Head of caudate nucleus (tissue), 42 donors: ENCODE measurements around the gene HMGCS2.

Experiments used
- DNase-seq, 42 donors: peaks; one replicate each; pipeline versions ENCODE4 v3.0.0 to v3.0.0-alpha.2; 2020 to 2021; ENCODE audit warnings: mixed read lengths in 7 of 42
- intact Hi-C: fragments of 100-400 bp; cut with DNase I; formaldehyde crosslinking; loops from one replicate; pipeline ENCODE4 v1.15.0; 2022

Gene HMGCS2

DNA sequence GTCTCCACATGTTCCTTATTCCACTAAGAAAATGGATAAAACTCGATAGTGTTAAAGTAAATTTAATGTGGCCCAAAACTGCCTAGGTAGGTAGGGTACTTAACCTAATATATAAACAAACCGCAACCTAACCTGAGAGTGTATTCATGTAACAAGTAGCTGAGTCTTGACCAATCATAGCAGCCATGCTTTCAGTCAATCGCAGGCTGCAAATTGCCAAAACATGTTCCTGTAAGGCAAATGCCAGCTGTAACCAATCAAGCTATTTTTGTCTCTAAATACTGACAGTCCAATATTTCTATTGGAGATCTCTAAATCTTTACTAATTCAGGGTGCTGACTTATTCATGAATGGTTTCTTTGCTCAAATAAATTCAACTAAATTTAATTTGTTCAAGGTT is 3.1 kb upstream of the HMGCS2 start:
- intact Hi-C loops = no loop called here
- peak in 1 of 42 donors; percentile 13 for DNase-seq

DNA sequence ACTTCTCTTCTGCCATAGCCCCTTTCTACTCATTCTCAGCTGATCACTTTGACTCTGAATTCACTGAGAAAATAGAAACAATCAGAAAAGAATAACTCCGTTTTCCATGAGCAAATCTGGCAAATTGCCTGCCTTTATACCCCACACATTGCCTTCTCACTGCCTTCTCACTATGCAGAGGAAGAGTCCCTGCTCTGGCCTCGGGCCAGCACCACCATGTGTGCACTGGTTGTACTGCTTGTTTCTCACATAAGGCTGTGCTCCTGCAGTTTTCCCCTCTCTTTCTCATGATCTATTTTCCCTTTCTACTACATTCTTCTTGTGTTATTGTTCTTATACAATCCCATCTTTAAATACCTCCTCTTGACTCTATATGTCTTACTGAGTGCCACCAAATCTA is 2.3 kb upstream of the HMGCS2 start:
- no peak for DNase-seq
- intact Hi-C loops = no loop called here

DNA sequence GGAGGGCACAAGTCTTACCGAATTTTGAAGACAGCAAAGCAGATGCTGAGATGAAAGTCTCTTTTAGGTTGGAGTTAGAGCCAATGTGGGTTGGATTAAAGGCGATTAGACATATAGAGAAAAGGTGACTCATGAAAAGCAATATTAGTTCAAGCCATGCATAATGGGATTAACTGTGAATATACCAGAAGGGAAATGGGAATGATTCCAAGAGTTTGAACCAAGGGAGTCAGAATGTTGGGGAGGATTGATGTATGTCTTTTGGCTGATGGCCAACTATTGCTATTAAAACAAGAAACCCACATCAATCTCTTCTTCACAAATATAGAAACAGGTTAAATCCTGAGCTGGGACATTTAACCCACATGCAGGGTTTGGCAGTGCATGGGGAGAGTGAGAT is 1.2 kb downstream of the HMGCS2 start:
- intact Hi-C loops = no loop called here
- no peak for DNase-seq

DNA sequence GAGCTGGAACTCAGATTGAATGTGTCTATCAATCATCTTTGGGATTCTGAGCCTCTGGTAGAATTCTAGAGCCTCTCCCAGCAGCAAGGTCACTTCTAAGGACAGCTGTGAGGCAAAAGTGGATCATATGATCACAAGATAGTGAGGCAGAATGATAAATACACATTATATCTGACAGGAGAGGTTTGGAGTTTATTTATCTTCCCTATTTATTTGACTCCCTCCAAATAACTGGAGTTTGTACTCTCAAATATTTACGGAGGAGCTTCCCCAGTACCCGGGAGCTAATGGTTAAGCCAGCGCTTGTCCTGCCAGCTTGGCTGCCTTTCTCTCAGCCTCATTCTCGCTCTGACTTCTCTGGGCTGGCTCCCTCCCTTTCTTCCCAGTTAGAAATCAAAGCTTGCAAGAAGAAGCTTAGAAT is 2.3 kb downstream of the HMGCS2 start:
- intact Hi-C loops = no loop called here
- DNase-seq = peak in 21 of 42 donors; percentile 7 to 65 (median 35)

DNA sequence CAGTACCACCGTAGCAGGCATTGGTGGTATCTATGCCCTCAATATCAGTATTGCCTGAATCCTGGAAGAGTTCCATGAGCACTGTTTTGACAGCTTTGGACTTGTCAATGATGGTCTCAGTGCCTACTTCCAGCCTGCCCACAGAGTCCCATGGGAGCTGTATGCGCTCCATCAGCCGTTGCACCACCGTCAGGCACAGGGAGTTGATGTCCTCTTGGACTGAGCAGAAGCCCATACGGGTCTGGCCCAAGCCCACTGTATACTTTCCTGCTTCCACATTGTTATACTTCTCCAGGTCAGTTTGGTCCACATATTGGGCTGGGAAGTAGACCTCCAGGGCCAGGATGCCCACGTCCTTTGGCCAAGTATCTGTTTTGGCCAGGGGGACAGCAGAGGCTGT is 4.5 kb downstream of the HMGCS2 start:
- intact Hi-C loops = no loop called here

DNA sequence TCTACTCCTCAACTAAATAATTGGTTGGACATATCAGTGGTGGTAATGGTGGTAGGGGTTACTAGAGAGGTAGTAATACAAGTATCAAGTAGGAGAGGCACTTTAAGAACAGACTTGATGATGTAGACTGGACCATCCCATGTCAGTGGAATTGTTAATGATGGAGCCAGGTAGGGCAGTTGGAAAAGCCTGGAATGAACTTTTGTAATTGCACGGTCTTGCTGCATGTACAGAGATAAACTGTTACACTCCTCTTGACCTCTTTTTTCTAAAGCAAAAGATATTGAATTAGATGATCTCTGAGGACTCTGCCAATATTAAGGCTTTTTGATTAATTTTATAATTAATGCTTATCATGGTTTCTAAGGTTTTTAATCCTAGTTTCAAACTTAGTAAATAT is 5.8 kb downstream of the HMGCS2 start:
- no peak for DNase-seq
- intact Hi-C loops = no loop called here

More for the DNA sequence above, 4.5 kb downstream of the HMGCS2 start:
- peak in 1 of 42 donors; percentile 12 for DNase-seq

DNA sequence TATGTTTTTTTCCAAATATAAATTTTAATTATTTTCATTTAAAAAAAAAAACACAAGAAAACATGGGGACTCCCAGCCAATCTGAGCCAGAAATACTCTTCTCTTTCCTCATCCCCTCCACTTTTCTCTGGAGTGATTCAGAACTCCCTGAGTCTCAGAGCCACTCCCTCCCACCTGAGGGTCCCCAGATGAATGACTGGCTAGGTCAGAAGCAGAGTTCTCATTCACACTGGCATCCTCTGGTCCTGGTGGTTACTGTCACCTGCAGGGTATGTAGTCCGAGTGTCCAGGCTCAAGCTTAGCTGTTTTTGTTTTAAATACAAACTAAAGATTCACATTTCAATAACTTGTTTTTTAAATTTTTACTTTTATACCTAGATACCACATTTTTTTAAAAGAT is 6.3 kb downstream of the HMGCS2 start:
- intact Hi-C loops = no loop called here
- no peak for DNase-seq

DNA sequence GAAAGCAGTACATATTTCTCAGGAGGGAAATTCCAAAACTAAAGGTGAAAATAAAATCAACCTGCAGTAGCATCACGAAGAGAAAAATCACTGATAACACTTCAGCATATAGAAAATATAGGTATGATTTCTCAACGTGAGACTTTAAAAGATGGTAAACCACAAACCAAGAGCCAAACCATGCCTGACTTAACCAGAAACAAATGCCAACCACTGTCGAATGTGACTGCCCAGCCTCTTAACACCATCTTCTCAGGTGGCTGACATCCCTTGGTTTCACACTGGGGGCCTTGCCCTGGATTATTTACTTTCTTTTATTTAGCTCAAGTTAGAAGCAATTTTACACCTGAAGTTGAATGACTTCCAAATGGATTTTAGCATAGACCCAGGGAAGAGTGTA is 10.1 kb downstream of the HMGCS2 start:
- intact Hi-C loops = no loop called here
- no peak for DNase-seq

DNA sequence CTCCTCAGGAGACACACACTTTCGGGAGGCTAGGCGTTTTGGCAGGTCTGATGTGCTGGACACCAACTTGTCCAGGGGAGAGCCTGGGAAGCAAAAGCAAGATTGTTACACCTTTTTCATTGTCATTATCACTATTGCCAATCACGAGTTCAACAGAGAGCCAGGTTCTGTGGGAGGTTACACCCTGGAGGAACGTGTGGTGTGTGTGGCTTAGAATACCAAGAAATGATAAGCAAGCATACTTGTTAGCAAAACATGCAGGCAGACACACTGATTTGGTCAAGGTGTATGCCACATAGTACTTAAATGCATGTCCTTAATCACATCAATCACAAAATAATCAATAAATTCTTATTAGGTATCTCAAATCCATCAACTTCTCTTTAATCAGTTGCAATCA is 16.1 kb downstream of the HMGCS2 start:
- no peak for DNase-seq

DNA sequence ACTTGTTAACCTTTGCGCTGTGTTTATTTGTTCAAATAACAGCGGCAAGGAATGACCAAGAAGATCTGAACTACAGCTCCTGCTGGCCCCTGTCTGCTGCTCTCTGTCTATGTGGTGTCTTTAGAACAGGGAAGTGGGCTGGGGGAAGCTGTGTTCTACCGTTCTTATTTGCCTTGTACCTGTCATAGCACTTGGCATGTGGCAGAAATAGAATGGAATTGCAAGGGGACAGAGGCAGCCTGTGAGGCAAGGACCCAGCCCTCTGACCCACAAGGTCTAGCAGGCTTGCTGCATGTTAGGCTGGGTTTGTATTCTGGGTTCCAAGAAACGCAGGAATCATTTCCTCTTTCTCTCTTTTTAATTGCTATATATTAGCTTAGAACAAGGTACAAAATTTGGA is 20.7 kb downstream of the HMGCS2 start:
- DNase-seq = no peak
- intact Hi-C loops = no loop called here

More for the DNA sequence above, 16.1 kb downstream of the HMGCS2 start:
- intact Hi-C loops = no loop called here

DNA sequence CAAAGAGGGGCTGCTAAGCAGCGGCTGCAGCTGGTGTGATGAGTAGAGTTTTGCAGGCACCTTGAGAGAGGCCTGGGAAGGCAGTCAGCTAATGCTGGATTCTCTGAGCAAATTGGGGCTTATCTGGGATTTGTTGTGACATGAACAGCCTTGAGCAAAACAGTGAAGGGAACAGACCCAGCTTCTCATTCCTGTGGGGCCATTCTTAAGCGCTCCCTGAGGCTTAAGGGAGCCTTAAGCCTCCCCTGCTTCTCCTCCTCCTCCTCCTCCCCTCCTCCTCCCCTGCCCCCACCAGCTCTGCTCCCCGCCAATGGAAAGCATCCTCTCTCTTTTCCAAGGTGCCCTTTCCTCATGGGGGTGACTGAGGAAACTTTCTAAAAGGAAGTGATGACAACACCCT is 21.3 kb downstream of the HMGCS2 start:
- intact Hi-C loops = no loop called here
- DNase-seq = no peak

DNA sequence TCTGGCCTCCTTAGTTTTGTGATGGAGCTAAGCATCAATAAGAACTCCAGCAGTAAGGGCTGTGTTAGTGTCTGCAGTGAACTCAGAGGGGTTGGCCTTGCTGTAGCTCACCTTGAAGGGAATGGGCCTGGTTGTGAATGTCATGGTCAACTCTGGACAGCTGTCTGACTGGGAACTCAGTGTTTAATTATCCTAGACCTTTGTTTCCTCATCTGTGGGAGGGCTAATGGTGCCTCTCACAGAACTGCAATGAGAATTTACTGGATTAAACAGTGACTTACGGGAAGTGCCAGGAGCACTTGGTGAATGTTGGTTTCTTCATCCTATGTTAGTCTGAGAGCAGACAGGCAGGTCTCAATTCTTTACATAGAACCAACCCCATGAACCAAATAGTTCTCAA is 23.7 kb downstream of the HMGCS2 start:
- intact Hi-C loops = no loop called here
- no peak for DNase-seq

DNA sequence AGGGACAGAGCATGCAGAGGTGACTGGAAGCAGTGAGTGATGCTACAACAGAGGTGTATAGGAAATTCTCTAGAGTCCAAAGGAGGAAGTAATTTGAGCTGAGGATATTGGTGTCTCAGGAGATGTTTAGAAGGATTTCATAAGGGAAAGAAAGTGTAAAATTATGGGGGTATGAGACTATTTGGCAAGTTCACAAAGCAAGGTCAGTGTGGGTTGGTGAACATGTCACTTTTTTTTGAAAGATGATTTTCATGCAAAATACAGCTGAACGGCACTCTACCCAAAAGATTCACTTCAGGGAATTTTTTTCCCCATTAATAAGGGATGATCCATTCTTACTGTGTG is 24.1 kb downstream of the HMGCS2 start:
- intact Hi-C loops = no loop called here
- DNase-seq = no peak

DNA sequence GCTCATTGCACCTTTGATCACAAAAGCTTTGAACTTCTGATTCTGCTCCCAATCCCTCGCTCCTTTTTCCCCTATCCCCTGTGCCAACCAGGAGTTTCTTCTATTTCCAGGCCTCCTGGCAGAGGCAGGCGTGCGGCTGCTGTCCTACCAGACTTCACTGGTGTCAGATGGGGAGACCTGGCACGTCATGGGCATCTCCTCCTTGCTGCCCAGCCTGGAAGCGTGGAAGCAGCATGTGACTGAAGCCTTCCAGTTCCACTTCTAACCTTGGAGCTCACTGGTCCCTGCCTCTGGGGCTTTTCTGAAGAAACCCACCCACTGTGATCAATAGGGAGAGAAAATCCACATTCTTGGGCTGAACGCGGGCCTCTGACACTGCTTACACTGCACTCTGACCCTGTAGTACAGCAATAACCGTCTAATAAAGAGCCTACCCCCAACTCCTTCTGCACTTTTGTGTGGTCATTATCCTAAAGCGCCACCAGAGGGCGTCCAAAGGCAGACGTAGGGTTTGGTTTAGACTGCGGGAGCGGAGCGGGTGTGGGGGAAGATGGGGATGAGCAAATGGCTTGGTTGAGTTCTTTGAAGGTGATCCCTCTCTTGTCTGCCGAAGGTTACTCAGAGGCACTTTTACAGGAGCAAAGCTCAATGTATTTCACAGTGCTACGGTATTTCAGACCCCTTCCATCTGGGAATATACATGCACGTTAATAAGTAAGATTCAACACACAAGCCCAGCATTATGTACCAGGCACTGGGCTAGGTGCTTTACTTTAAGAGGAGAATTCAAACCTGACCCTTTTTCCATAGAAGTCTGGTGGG is 24.7 kb downstream of the HMGCS2 start:
- intact Hi-C loops = no loop called here
- DNase-seq = peak; percentile 53 to 92 (median 77)

DNA sequence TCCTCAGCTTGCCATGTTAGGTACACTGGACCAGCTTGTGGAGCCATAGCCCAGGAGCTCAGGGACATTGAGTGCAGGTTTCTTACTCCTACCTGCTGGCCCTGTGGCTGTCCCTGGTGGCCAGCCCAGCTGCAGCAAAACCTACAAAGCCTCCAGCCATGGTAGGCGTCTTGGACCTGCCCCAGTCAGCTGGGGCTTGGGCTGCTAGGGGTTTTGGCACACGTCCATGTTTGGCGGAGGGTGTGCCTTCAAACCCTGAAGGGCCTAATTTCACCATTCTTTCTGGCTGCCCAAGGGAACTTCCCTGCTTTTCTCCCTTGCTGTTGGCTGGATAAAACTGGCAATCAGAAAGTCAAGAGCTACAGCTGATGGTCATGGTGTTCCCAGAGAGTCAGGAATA is 25.4 kb downstream of the HMGCS2 start:
- intact Hi-C loops = no loop called here
- DNase-seq = peak in 2 of 42 donors; percentile 44 to 49

DNA sequence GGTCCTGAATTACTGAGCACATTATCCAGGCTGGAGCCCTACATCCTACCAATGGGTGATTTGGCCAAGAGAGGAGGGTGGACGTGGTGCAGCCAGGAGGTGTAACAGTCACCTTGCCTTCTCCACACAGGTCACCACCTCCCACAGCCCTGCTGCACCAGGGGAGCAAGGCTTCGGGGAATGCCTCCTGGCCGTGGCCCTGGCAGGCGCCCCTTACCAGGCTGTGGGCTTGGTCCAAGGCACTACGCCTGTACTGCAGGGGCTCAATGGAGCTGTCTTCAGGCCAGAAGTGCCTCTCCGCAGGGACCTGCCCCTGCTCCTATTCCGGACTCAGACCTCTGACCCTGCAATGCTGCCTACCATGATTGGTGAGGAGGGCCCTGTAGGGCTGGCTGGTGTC is 26.0 kb downstream of the HMGCS2 start:
- intact Hi-C loops = no loop called here
- no peak for DNase-seq

DNA sequence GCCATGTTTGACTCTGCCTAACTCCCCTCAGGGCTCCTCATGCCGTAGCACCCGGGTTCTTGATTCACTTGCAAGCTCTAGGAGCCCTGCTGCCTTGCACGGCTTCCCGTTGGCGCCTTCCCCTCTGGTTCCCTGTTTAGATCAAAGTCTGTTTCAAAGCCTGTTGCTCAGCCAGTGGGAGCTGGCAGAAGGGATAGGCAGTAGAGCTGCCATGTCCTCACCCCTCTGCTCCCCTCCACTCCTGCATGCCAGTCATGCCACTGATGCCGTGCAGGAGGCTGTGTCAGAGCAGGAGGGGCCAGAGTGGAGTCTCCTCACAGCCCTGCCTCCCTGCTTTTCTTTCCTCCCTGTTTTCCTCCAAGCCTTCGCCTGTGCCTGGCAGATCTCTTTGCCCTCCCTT is 26.5 kb downstream of the HMGCS2 start:
- peak in 17 of 42 donors; percentile 11 to 68 (median 39) for DNase-seq
- intact Hi-C loops = no loop called here

DNA sequence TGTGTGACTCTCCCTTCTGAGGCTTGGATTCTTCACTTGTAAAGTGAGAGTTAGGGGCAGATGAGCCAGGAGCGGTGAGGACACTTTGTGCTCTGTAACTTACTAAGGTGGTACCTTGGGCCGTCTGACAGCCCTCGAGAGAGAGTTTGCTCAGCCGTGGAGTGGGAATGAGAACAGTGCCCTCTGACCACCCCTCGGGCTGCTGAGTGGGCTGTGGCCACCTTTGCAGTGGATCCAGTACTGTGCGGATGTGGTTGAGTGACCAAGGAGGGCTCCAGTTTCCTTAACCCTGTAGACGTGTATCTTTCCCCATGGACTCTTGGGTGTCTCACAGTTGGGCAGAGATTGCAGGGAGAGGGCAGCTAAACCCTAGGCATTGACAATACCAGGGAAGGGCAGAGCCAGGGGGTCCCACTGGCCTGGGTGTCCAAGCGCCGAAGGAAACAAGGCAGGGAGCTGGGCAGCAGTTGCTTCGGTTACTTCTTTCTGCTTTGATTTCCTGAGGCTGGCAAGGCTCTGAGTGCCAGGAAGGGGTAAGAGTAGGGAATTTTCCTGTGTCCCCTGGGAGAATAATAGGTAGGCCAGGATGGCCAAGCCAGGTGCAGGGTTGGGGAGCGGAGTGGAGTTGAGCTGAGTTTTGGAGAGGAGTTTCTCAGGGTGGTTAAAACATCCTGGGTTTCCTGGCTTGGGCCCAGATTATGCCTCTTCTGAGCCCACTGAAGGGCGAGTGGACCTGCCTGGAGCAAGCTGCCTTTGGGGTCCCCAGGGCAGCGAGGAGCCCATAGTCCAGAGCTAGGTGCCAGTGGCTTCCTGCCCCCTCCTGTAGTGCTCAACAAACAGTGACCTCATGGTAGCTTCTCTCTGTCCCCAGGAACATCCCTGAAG is 27.6 kb downstream of the HMGCS2 start:
- intact Hi-C loops = no loop called here
- no peak for DNase-seq

DNA sequence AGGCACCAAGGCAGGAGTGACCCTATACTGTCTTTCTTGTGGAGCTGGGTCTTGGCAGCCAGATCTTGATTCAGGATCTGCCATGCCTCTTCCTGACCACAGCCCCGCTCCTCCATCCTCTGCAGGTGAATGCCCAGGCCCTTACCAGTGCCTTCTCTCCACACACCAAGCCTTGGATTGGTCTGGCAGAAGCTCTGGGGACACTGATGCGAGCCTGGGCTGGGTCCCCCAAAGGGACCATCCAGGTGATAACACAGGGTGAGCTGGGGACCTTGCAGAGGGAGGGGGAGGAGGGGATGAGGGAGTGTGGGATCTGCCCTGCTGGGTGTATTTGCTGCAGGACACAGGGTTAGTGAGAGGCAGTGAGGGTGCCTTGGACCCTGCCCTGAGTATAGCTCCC is 28.4 kb downstream of the HMGCS2 start:
- no peak for DNase-seq
- intact Hi-C loops = no loop called here

DNA sequence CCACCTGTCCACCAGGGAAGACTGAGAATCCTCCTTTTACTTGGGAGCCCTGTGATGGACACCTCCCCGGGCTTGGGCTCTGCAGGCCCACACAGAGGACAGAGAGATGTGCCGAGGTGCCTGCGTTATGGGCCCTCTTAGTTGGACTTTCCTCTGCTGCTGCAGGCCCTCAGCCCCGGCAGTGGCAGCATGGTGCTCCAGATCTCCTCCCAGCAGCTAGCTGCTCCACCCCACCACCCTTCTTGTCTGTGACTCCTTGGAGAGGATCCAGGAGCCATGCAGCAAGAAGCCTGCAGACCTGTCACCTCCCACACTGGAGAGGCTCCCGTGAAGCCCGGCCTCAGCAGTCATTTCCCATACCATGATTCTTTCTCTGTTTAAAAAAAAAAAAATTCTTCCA is 29.6 kb downstream of the HMGCS2 start:
- intact Hi-C loops = no loop called here
- peak in 15 of 42 donors; percentile 27 to 79 (median 38) for DNase-seq
